Measurements from ENCODE around the gene NEO1.

NEO1 gene, protein sequence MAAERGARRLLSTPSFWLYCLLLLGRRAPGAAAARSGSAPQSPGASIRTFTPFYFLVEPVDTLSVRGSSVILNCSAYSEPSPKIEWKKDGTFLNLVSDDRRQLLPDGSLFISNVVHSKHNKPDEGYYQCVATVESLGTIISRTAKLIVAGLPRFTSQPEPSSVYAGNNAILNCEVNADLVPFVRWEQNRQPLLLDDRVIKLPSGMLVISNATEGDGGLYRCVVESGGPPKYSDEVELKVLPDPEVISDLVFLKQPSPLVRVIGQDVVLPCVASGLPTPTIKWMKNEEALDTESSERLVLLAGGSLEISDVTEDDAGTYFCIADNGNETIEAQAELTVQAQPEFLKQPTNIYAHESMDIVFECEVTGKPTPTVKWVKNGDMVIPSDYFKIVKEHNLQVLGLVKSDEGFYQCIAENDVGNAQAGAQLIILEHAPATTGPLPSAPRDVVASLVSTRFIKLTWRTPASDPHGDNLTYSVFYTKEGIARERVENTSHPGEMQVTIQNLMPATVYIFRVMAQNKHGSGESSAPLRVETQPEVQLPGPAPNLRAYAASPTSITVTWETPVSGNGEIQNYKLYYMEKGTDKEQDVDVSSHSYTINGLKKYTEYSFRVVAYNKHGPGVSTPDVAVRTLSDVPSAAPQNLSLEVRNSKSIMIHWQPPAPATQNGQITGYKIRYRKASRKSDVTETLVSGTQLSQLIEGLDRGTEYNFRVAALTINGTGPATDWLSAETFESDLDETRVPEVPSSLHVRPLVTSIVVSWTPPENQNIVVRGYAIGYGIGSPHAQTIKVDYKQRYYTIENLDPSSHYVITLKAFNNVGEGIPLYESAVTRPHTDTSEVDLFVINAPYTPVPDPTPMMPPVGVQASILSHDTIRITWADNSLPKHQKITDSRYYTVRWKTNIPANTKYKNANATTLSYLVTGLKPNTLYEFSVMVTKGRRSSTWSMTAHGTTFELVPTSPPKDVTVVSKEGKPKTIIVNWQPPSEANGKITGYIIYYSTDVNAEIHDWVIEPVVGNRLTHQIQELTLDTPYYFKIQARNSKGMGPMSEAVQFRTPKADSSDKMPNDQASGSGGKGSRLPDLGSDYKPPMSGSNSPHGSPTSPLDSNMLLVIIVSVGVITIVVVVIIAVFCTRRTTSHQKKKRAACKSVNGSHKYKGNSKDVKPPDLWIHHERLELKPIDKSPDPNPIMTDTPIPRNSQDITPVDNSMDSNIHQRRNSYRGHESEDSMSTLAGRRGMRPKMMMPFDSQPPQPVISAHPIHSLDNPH (N-terminal part only)

DNA sequence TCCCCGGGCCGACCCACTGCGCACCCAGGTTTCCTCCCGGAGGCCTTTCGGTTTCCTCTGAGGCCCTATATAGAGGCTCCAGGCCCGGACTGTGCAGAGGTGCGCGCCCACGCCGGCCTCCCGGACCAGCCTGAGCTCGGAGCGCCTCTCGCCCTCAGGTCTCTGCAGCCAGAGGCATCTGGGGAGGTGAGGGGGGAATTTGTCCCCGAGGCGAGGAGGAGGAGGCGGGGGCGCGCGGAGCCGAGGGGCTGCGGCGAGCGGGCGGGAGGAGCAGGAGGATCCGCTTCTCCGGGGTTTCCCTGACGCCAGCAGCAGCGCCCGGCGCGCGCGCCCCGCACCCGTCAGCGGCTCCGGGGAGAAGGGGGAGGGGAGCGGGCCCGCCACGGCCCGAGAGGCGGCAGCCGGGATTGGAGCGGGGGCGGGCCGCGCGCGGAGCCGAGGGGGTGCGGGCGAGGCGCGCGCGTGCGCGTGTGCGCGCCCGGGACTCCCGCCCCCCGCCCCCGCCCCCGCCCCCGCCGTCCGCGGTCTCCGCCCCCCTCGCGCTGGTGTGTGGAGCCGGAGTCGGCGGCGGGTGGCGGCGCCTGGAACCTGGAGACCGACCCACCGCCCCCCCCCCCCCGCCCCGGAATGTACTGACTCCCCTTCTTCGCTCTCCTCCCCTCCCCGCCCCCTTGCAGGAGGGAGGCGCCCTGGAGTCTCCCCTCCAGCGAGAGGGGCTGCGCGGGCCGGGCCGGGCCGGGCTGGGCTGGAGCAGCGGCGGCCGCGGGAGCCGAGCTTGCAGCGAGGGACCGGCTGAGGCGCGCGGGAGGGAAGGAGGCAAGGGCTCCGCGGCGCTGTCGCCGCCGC is at the start of gene NEO1:
Gene NEO1, plus strand, starts transcription at position 657 of the 846 bp plus-strand sequence. CDS start 213 bp downstream, outside the sequence.
- H3K4me3 ChIP-seq (ENCODE audit: low read depth, low read length): peak within 1 kb of the TSS; percentile 85

DNA sequence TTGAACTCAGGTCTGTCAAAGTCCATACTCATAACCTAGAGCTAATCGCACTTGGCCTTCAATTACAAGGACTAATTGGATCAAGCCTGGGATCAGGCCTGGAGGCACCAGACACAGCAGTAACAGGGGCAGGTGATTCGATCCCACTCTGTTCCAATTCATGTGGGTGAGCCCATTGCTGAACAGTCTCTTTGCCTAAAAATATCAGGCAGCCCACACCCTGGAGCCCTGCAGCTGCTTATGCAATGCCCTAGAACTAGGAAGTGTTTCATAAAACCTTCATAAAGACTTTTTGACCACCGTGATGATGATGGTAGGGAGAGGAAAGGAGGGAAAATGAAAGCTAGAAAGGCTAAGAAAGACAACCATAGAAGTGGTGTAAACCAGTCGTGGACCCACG is 47.8 kb upstream of the NEO1 start:
- no peak overlapping the region for H3K4me3 ChIP-seq (ENCODE audit: low read depth, low read length)

DNA sequence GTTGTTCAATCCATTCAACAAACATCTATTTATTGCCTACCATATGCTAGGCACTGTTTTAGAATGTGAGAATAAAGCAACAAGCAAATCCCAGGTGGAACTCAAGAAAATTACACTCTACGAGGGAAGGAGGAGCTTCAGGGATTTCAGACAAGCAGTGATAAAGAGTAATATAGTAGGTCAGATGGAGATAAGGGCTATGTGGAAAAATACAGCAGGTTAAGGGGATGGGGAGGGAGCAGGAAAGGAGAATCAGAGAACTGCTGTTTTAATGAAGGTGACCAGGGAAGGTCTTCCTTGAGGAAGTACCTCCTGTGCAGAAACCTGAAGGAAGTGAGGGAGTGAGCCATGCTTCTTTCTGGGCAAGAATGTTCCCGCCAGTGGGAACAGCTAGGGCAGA is 47.2 kb upstream of the NEO1 start:
- H3K4me3 ChIP-seq (ENCODE audit: low read depth, low read length): no peak overlapping the region

DNA sequence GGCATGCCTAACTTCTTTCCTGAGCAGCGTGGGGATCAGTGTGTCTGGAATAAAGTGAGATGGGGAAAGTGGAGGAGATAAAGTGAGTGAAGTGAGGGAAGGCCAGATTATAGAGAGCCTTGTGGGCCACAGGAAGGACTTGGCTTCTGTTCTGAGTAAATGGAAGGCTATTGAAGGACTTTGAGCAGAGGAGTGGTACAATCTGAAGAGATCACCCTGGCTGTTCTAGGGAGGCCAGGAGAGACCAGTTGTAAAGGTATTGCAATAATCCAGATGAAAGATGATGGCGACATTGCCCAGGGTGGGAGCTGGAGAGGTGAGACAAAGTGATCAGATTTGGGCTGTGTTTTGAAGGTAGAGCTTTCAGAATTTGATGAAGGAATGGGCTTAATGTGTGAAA is 46.8 kb upstream of the NEO1 start:
- no peak overlapping the region for H3K4me3 ChIP-seq (ENCODE audit: low read depth, low read length)

DNA sequence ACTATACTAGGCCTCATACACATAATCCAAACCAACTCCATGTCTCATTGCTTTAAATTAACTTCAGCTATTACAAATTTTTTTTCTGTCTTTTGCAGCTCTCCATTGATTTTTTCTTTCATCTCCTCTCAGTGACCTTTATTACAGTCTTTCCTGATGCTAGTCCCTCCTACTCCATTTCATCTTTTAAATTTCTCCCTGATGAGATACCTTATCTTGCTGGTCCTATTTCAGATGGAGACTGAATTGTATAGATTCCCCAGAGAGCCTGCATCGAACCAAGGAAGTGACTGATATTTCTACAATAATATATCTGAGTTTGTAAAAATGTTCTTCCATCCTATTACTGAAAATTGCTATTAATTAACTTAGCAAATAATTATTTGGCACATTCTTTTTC is 45.7 kb upstream of the NEO1 start:
- H3K4me3 ChIP-seq (ENCODE audit: low read depth, low read length): no peak overlapping the region

DNA sequence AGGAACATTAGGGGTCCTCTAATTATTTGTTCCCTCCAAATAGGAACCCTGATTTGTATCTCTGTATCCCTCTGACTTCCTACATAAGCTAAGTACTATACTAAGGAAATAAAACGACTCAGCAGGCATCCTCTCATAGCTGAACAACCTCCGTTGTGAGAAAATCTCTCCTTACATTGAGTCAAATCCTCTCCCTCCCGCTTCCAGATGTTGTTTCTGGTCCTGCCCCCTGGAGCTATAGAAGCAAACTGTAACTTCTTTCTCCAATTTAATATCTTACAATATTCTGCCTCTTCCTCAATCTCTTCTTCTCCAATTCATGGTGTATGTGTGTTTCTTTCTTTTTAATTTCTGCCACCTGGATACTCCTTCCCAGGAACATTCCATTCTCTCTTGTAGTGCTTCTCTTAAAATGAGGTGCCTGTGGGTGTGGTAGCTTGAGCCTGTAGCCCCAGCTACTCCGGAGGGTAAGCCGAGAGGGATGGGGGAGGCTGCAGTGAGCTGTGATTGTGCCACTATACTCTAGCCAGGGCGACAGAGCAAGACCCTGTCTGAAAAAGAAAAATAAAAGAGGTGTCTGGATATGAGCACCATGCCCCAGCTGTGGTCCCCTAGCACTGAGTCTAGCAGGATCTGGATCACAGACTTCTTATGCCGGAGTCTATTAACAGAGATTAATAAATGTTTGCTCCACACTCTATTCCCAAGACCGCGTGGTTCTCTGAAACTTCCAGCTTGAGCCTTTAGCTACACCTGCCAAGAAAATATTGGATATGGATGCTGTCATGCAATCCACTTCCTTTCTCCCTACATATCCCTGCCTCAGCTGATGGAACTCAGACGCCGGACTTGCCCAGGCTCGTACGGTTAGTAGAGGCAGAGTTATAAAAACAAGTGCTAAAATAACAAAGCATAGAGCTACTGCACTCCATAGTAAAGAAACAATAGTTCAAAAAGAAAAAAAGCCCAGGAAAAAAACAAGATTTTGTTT is 42.9 kb upstream of the NEO1 start:
- no peak overlapping the region for H3K4me3 ChIP-seq (ENCODE audit: low read depth, low read length)

DNA sequence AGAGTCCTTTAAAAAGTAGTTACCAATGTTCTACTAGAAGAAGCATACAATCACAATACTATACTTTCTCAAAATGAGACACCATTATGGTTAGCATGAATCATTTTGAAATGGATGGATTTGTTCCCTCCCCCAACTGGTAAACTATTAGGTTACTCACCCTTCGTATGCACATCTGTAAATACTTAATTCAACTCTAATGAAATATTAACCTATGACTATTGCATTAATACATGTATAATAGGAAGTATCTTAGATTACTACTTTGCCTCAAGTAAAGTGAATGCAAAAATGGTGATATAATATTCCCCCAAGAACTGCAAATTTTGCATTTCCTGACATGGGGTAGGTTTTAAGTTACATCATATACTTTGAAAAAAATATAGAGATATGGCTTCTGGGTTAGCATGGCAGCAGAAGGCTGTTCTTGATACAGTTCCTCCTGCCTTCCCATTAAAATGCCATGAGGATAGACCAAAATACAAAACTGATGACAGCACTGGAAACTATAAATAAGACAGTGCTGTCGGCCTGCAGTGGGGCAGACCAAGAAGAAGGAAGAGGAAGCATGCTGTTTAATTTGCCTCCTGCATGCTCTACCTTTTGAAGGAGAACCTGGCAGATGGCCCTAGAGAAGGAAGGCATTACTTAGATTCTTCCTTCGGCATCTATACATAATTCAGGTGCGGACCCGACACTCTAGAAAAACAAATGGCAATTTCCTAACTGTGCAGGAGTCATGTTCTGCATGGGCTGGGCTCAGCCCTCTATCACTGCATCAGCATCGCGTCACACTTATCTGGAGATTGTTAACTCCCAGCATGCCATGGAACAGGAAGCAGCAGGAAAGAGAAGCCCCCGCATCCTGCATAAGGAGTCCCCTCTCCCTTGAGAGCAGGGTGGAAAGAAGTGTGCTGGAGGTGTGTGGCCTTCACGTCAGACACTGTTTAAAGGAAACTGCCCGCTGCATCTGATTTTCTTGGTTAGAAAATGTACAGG is 41.8 kb upstream of the NEO1 start:
- no peak overlapping the region for H3K4me3 ChIP-seq (ENCODE audit: low read depth, low read length)

DNA sequence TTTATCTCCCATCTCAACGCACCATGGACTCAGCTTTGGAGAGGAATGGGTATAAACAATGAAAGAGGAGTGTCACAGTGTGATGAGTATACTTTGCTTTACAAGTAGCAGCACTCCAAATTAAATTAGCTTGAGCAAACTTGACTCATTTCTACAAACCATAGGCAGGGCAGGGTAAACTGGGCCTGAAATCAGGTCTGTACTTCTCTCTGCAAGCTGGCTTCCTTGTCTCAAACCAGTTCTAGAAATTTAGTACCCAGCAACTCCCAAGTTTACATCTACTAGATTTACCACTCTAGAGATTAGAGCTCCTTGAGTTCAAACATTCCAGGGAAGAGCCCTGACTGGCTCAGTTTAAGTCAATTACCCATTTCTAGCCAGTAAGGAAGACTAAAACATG is 37.4 kb upstream of the NEO1 start:
- H3K4me3 ChIP-seq (ENCODE audit: low read depth, low read length): no peak overlapping the region

DNA sequence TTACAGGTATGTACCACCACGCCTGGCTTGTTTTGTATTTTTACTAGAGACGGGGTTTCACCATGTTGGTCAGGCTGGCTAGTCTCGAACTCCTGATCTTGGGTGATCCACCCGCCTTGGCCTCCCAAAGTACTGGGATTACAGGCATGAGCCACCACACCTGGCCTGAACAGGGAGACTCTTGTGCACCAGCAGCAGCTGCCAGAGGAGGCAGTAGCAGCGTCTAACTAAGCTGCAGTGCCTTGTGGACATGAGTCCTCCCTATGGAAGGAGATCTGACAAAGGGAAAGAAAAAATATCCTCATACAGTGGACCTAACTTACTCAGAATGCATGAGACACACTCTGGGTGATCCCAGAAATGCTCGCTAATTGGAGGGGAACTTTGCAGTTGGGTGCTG is 36.8 kb upstream of the NEO1 start:
- no peak overlapping the region for H3K4me3 ChIP-seq (ENCODE audit: low read depth, low read length)

DNA sequence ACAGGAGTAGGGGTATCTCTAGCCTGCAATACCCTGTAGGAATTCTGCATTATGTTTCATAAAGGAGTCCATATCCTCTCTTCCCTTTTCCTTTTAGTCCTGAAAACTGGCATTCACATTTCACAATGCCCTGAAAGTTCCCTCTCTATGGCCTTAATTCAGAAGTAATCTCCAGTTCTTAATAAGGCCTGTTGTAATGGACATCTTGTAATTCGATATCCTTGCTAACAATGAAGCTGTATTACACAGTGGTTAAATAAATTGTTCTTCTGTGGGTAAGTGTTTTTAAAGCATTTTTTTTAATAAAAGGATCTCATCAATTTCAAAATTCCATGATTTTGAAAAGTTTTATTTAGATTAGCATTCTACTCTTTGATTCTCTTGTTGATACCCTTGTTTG is 34.3 kb upstream of the NEO1 start:
- H3K4me3 ChIP-seq (ENCODE audit: low read depth, low read length): no peak overlapping the region

DNA sequence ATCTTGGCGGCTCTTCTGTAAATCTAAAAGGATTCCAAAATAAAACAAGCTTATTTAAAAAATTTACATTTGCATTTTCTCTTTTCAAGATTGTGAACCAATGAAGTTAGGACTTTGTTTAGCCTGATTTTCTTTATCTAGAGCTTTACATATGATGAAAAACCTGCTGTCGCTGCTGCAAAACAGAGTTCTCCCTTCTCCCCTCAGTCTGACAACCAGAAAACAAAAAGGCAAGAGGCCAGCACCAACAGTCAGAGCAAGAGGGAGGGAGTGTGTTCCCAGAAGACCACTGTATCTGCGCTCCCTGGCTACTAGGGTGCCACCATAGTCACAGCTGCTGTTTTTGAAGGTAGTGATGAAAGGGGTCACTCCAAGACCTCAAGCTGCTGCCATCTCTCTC is 33.1 kb upstream of the NEO1 start:
- no peak overlapping the region for H3K4me3 ChIP-seq (ENCODE audit: low read depth, low read length)

DNA sequence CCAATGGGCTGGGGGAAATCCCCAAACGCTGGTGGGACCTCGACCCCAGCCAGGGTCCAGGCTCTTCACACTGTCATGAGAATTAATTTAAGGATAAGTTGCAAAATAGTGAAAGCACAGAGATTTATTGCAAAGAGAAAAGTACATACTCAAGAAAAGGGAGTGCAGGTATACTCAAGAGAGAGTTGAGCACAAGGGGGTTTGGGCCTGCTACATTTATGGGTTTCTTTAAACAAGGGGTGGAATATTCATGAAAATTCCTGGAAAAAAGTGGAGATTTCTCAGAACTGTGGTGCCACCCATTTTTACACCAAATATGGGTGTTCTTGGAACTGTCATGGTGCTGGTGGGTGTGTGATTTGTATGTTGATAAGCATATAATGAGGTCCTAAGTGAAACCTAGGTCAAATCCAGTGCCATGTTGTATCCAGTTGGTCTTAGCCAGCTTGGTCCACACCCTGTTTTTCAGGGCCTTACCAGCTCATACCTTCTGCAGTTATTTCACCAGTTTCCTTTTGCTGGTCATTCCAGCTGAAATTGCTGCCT is 32.6 kb upstream of the NEO1 start:
- H3K4me3 ChIP-seq (ENCODE audit: low read depth, low read length): no peak overlapping the region

DNA sequence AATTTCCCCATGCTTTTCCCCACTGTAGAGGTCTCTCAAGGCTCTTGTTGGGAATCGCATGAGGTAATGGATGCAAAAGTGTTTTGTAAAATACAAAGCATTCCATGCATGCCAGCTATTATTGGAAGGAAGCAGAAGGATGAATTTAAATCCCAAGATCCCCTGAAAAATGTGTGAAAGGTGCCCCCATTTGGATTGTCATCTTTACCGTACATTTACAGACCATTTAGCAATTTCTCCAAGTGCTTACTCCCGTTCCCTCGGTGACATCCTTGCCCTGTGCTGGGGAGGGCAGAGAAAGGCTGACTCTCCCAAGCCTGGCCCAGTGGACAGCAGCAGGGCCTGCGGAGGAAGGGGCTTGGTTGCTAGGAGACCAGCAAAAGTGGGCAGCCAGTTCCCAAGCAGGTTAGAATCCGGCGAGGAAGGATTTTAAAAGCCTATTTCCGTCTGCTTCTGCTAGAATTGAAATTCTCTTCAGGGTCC is 31.1 kb upstream of the NEO1 start:
- no peak overlapping the region for H3K4me3 ChIP-seq (ENCODE audit: low read depth, low read length)

DNA sequence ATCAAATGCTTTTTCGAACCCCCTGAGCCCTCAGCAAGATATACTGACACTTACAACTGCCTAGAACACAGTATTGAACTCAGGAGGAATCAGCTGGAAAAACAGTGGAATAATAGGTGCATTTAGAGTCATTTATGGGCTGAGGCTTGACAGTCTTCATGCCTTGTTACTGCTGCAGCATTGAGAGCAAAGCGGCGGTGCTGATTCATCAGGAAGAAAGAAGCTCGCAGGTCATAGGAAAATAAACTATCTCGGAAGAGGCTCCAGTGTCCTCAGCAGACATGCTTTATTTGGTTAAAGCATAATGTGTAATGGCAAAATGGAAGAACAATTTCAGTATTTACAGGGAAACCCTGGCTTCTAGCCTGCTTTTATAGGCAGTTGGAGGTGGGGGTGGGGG is 30.1 kb upstream of the NEO1 start:
- H3K4me3 ChIP-seq (ENCODE audit: low read depth, low read length): no peak overlapping the region

DNA sequence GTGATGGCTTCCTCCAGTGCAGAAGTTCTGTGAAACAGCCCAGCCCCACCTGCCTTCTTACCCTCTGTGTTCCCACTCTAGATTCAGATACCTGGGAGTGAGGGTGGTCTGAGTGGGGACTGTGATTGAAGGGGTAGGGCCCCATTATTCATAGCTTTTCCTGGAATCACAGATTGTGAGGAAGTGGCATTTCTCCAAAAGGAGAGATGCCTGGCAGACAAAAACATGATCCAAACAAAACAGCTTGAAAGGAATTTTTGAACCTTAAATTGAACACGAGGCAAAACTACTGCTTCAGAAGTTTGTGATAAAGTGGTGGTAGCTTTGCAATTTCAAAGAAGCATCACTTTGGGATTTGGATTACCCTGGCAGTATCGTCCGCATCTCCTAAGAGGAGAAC is 29.2 kb upstream of the NEO1 start:
- no peak overlapping the region for H3K4me3 ChIP-seq (ENCODE audit: low read depth, low read length)

DNA sequence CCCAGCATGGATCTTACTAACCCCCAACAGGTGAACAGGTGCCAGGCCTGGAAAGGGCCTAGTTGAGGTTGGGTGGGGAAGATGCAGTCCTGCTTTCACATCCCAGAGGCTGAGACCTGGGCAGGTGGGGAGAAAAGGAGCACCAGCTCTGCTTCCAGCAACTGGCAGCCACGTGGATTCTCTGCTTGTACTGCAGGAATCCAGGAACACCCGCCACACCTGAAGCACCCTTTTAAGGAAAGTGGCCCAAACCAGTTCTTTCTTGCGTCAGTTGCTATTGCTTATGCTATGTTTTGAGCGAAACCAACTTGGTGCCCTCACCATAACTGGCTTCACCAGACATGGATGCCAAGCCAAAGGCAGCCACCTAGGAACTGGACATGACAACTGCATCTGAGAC is 28.1 kb upstream of the NEO1 start:
- no peak overlapping the region for H3K4me3 ChIP-seq (ENCODE audit: low read depth, low read length)

DNA sequence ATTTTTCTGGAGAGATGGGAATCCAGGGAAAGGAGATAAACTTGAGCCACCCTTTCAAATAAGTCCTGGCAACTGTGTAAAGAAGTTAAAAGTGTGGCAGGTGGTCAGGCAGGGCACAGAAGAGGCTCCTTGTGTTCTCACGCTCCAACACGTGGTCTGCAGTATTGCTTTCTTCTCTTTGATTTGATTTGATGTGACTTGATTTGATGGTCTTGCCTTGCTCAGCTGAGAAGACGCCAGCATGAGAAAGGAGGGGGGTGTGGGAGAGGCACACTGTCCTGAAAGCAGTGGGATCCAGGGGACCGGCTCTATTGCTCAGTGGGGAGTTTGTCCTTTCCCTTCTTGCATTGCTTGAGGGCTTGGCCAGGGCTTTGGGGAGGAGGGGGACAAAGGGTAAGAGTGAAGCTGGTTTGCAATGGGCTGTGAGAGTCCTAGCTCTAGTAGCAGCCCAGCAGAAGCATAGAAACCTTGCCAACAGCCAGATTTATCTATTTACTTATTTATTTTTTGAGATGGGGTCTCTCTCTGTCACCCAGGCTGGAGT is 25.7 kb upstream of the NEO1 start:
- no peak overlapping the region for H3K4me3 ChIP-seq (ENCODE audit: low read depth, low read length)

All from iPS-11a (cell line).